ENCODE data around the gene TRIM46.

- no peak for TF ChIP-seq CTCF (IDR thresholded peaks at IDR 0.05; ENCODE audit: insufficient read depth, low read depth, low read length)
- no peak for TF ChIP-seq EZH2 (IDR thresholded peaks at IDR 0.05; ENCODE audit: insufficient read depth, low read length)
Observed at GRCh38 chr1:155205969-155206593, 32.4 kb downstream of the TRIM46 start.

All from astrocyte (in vitro differentiated cells and primary cell).